WTC11 (cell line): ENCODE results near the gene PCGF2. TPM values are rescaled to one million over a fixed set of nuclear protein-coding genes. Genes with fewer than 3 reads are reported as not detected.

Source experiments
- CDX4 ChIP-seq: fragments of 250-450 bp; sonication (Bioruptor Pico); IDR thresholded peaks from 2 replicates; pipeline ENCODE4 v1.9.0; 2021; ENCODE audit warnings: moderate library complexity, mild to moderate bottlenecking, inconsistent platforms, borderline replicate concordance
- E2F1 ChIP-seq: sonication (generic); formaldehyde crosslinking; IDR thresholded peaks from 2 replicates; pipeline ENCODE4 v1.8.0; 2022; ENCODE audit warnings: mild to moderate bottlenecking, missing genetic modification reagents
- JAZF1 ChIP-seq: fragments of 250-450 bp; sonication (Bioruptor Pico); IDR thresholded peaks from 2 replicates; pipeline ENCODE4 v1.9.0; 2021; ENCODE audit warnings: moderate library complexity, mild to moderate bottlenecking, inconsistent platforms
- NR2C2 ChIP-seq: sonication (generic); formaldehyde crosslinking; IDR thresholded peaks from 2 replicates; pipeline ENCODE4 v1.8.0; 2022; ENCODE audit warnings: mild to moderate bottlenecking, missing genetic modification reagents
- STAT6 ChIP-seq: sonication (generic); formaldehyde crosslinking; conservative IDR thresholded peaks from 2 replicates; pipeline ENCODE4 v1.8.1; 2023; ENCODE audit warnings: mild to moderate bottlenecking, low read depth, missing genetic modification reagents, moderate library complexity
- ZNF532 ChIP-seq: fragments of 250-450 bp; sonication (Bioruptor Pico); IDR thresholded peaks from 2 replicates; pipeline ENCODE4 v1.9.0; 2021; ENCODE audit warnings: mild to moderate bottlenecking, borderline replicate concordance
- microRNA-seq: library from miRNA; unstranded; fragments of <30 nt; microRNA quantifications from one replicate; pipeline ENCODE4 v1.2.0, GENCODE V29; 2022; ENCODE audit warnings: borderline number of aligned reads
- total RNA-seq: library from RNA; stranded (reverse); gene quantifications from 3 replicates; pipeline ENCODE4 v1.2.3, GENCODE V29; 2021

PCGF2 gene
- total RNA-seq, 1 experiment from 2014 or later = 104 TPM

GRCh38 chr17:38685491-38685890 lies 62.6 kb downstream of the PCGF2 start (continued):
- TF ChIP-seq ZNF532 (CRISPR knock-in tag) = no peak
- no peak for TF ChIP-seq JAZF1 (CRISPR knock-in tag)
- no peak for TF ChIP-seq NR2C2 (CRISPR knock-in tag)
- TF ChIP-seq CDX4 (CRISPR knock-in tag) = no peak
- no peak for TF ChIP-seq E2F1 (CRISPR knock-in tag)
- TF ChIP-seq STAT6 = no peak

Small RNA genes lying within 50 kb of the gene (microRNA-seq; reads per million reads assigned to microRNA genes)
- gene MIR4726 (not detected), gene MIR4734 (not detected)

Other genes with a start within 250 kb of the PCGF2 start
- gene SRCIN1, start 142.4 kb downstream of the PCGF2 start, total RNA-seq = 10.7 to 17.3 TPM (median 11.1 TPM) in 3 replicates
- gene EPOP, start 73.4 kb downstream of the PCGF2 start, total RNA-seq = 8.7 to 12.3 TPM (median 9.0 TPM) in 3 replicates
- 34.4 to 48.0 TPM (median 36.6 TPM) in 3 replicates for gene MLLT6, start 43.1 kb downstream of the PCGF2 start, total RNA-seq
- 12.1 to 15.7 TPM (median 15.6 TPM) in 3 replicates for gene CISD3, start 18.0 kb downstream of the PCGF2 start, total RNA-seq
- gene PSMB3, start 4.4 kb upstream of the PCGF2 start, total RNA-seq = 266 to 273 TPM (median 266 TPM) in 3 replicates
- gene PIP4K2B, start 51.2 kb upstream of the PCGF2 start, total RNA-seq = 54.0 to 61.9 TPM (median 57.3 TPM) in 3 replicates
- 16.1 to 17.3 TPM (median 17.1 TPM) in 3 replicates for gene CWC25, start 77.0 kb upstream of the PCGF2 start, total RNA-seq
- 1,832 to 2,028 TPM (median 1,945 TPM) in 3 replicates for gene RPL23, start 105.4 kb upstream of the PCGF2 start, total RNA-seq
- 126 to 139 TPM (median 128 TPM) in 3 replicates for gene LASP1, start 121.7 kb upstream of the PCGF2 start, total RNA-seq
- gene FBXO47, start 219.1 kb upstream of the PCGF2 start, total RNA-seq = not detected in 3 replicates